SK-N-SH (cell line): ENCODE measurements around the gene SIPA1. TPM values are rescaled to one million over a fixed set of nuclear protein-coding genes. Genes with fewer than 3 reads are reported as not detected.

Experiments used
- CTCF ChIA-PET: fragments of 300-600, 350-600 bp; formaldehyde crosslinking; extraction: SDS; loops from one replicate; lab custom pipeline; 2021; lab: Yijun Ruan, JAX
- POLR2A ChIA-PET: fragments of 350-600 bp; sonication (Branson Sonifier 250); formaldehyde crosslinking; extraction: SDS; loops from one replicate; lab custom pipeline; 2020; ENCODE audit warnings: antibody characterized with exemption, inconsistent platforms; lab: Yijun Ruan, JAX
- DNase-seq: peaks from one replicate; pipeline ENCODE4 v3.0.0; 2012
- H2AFZ ChIP-seq: fragments of 200-600 bp; sonication (generic); 2 replicates; pipeline ENCODE4 v1.8.1; 2016; ENCODE audit warnings: antibody characterized with exemption, mild to moderate bottlenecking, low read depth
- H3F3A ChIP-seq: fragments of 200-600 bp; sonication (generic); replicated peaks from 2 replicates; pipeline ENCODE3; 2016; ENCODE audit warnings: antibody characterized with exemption, mild to moderate bottlenecking; ENCODE audit not compliant: insufficient read depth
- H3K27ac ChIP-seq, 2 experiments: fragments of 200-500 bp in 1 of 2; fragments of 200-600 bp in 1 of 2; sonication (Bioruptor generic) in 1 of 2; sonication (generic), shearing (Covaris generic) in 1 of 2; 2 replicates each; pipeline versions ENCODE4 v1.5.1 to v1.6.1; 2014 to 2016; ENCODE audit warnings: low read depth in 2 of 2, inconsistent platforms in 1 of 2, low read length in 1 of 2, mild to moderate bottlenecking in 1 of 2, mixed read lengths in 1 of 2
- H3K27me3 ChIP-seq: fragments of 200-600 bp; sonication (generic), shearing (Covaris generic); 2 replicates; pipeline ENCODE4 v1.6.1; 2016; ENCODE audit warnings: mixed run types; ENCODE audit not compliant: insufficient read depth
- H3K36me3 ChIP-seq, 2 experiments: fragments of 200-500 bp in 1 of 2; fragments of 200-600 bp in 1 of 2; sonication (Bioruptor generic) in 1 of 2; sonication (generic) in 1 of 2; replicated peaks in 1 of 2; 2 replicates each; pipeline versions ENCODE3 to v1.5.1; 2014 to 2016; ENCODE audit warnings: low read length in 1 of 2, mild to moderate bottlenecking in 1 of 2; ENCODE audit not compliant: insufficient read depth in 2 of 2, control insufficient read depth in 1 of 2
- H3K4me1 ChIP-seq, 2 experiments: fragments of 200-500 bp in 1 of 2; fragments of 200-600 bp in 1 of 2; sonication (Bioruptor generic) in 1 of 2; sonication (generic), shearing (Covaris generic) in 1 of 2; 2 replicates each; pipeline versions ENCODE4 v1.5.1 to v1.6.1; 2014 to 2016; ENCODE audit warnings: low read depth in 1 of 2, low read length in 1 of 2, mixed run types in 1 of 2; ENCODE audit not compliant: insufficient read depth in 2 of 2, control insufficient read depth in 1 of 2
- H3K4me2 ChIP-seq: fragments of 200-600 bp; sonication (generic), shearing (Covaris generic); 2 replicates; pipeline ENCODE4 v1.6.1; 2017; ENCODE audit warnings: mixed run types
- H3K4me3 ChIP-seq, 2 experiments: fragments of 200-500 bp in 1 of 2; fragments of 200-600 bp in 1 of 2; sonication (Bioruptor generic) in 1 of 2; sonication (generic), shearing (Covaris generic) in 1 of 2; 2 replicates each; pipeline versions ENCODE4 v1.5.1 to v1.8.1; 2014 to 2016; ENCODE audit warnings: low read depth in 2 of 2, inconsistent platforms in 1 of 2, low read length in 1 of 2, mild to moderate bottlenecking in 1 of 2, mixed read lengths in 1 of 2, moderate library complexity in 1 of 2
- H3K79me2 ChIP-seq: fragments of 200-600 bp; sonication (generic); 2 replicates; pipeline ENCODE4 v1.8.1; 2017; ENCODE audit warnings: mild to moderate bottlenecking; ENCODE audit not compliant: insufficient read depth
- H3K9ac ChIP-seq: fragments of 200-600 bp; sonication (generic); 2 replicates; pipeline ENCODE4 v1.6.1; 2017; ENCODE audit warnings: mixed run types
- H3K9me2 ChIP-seq: fragments of 200-600 bp; sonication (generic); 2 replicates; pipeline ENCODE4 v1.6.1; 2017; ENCODE audit warnings: mixed run types
- H3K9me3 ChIP-seq: fragments of 200-600 bp; sonication (generic); 2 replicates; pipeline ENCODE4 v1.6.1; 2017; ENCODE audit warnings: mixed run types, mild to moderate bottlenecking, moderate library complexity
- H4K20me1 ChIP-seq: fragments of 200-600 bp; sonication (generic); 2 replicates; pipeline ENCODE4 v1.6.1; 2017; ENCODE audit warnings: mild to moderate bottlenecking, mixed run types; ENCODE audit not compliant: insufficient read depth
- CHD2 ChIP-seq: fragments of 150-350 bp; IDR thresholded peaks from 2 replicates; pipeline ENCODE4 v1.6.1; 2018; ENCODE audit warnings: low read length; ENCODE audit not compliant: partially characterized antibody
- EZH2phosphoT487 ChIP-seq: fragments of 200-600 bp; sonication (generic); IDR thresholded peaks from 2 replicates; pipeline ENCODE4 v1.6.1; 2017; ENCODE audit warnings: low read depth, mixed run types, mild to moderate bottlenecking, antibody characterized with exemption, moderate library complexity, borderline replicate concordance
- FOSL2 ChIP-seq: IDR thresholded peaks from 2 replicates; pipeline ENCODE4 v1.4.0; 2012; ENCODE audit warnings: low read depth, mild to moderate bottlenecking, moderate library complexity, borderline replicate concordance
- GABPA ChIP-seq: IDR thresholded peaks from 2 replicates; pipeline ENCODE4 v1.4.0; 2012; ENCODE audit warnings: low read depth, mild to moderate bottlenecking
- GATA2 ChIP-seq: sonication (generic); formaldehyde crosslinking; IDR thresholded peaks from 2 replicates; pipeline ENCODE4 v1.5.0; 2020; ENCODE audit warnings: mild to moderate bottlenecking, missing genetic modification reagents
- MEF2A ChIP-seq: IDR thresholded peaks from 2 replicates; pipeline ENCODE4 v1.4.0; 2012; ENCODE audit warnings: low read depth, borderline replicate concordance
- MXI1 ChIP-seq: IDR thresholded peaks from 2 replicates; pipeline ENCODE4 v1.6.1; 2012; ENCODE audit warnings: mild to moderate bottlenecking, low read depth, low read length, improper control_type of control experiment
- NFIC ChIP-seq: IDR thresholded peaks from 2 replicates; pipeline ENCODE4 v1.4.0; 2012; ENCODE audit warnings: borderline replicate concordance
- NRF1 ChIP-seq: IDR thresholded peaks from 2 replicates; pipeline ENCODE4 v1.6.1; 2012; ENCODE audit warnings: low read depth, mild to moderate bottlenecking, low read length
- POLR2AphosphoS5 ChIP-seq: IDR thresholded peaks from 2 replicates; pipeline ENCODE4 v1.6.1; 2012; ENCODE audit warnings: low read depth, low read length
- RAD21 ChIP-seq: IDR thresholded peaks from 2 replicates; pipeline ENCODE4 v1.6.1; 2012; ENCODE audit warnings: mild to moderate bottlenecking, low read length
- RXRA ChIP-seq: IDR thresholded peaks from 2 replicates; pipeline ENCODE4 v1.4.0; 2012; ENCODE audit warnings: low read depth, mild to moderate bottlenecking, borderline replicate concordance
- SIN3A ChIP-seq: IDR thresholded peaks from 2 replicates; pipeline ENCODE4 v1.6.1; 2012; ENCODE audit warnings: low read depth, mild to moderate bottlenecking, low read length, moderate library complexity, borderline replicate concordance
- TCF12 ChIP-seq: IDR thresholded peaks from 2 replicates; pipeline ENCODE4 v1.4.0; 2012
- TEAD4 ChIP-seq: IDR thresholded peaks from 2 replicates; pipeline ENCODE4 v1.4.0; 2012; ENCODE audit warnings: mild to moderate bottlenecking, borderline replicate concordance; ENCODE audit not compliant: insufficient read depth
- YY1 ChIP-seq: IDR thresholded peaks from 2 replicates; pipeline ENCODE4 v1.4.0; 2012; ENCODE audit warnings: low read depth, mild to moderate bottlenecking
- WGBS: methylation state at CpG from one replicate; pipeline ENCODE4 v1.1.6; 2017; ENCODE audit warnings: low lambda C conversion rate; 5-methylcytosine and 5-hydroxymethylcytosine counted together
- polyA plus RNA-seq, 3 experiments: library from polyadenylated mRNA; depleted of rRNA; stranded (reverse); fragments of >200 nt; gene quantifications; 2 replicates each; pipeline ENCODE4 v1.2.3, GENCODE V29; 2012
- TF ChIP-seq, protein P1 (sequence below): IDR thresholded peaks from 2 replicates; pipeline ENCODE4 v1.4.0; 2012; ENCODE audit warnings: low read depth, borderline replicate concordance
- TF ChIP-seq, protein P2 (sequence below): IDR thresholded peaks from 2 replicates; pipeline ENCODE4 v1.4.0; 2012; ENCODE audit warnings: low read depth, borderline replicate concordance
- TF ChIP-seq, protein P3 (sequence below): fragments of 200-600 bp; sonication (generic); IDR thresholded peaks from 2 replicates; pipeline ENCODE4 v1.6.1; 2017; ENCODE audit warnings: antibody characterized with exemption, mild to moderate bottlenecking, moderate library complexity
- TF ChIP-seq, protein P4 (sequence below): IDR thresholded peaks from 2 replicates; pipeline ENCODE4 v1.4.0; 2012; ENCODE audit warnings: low read depth

The SIPA1 gene
- polyA plus RNA-seq, 1 of the 3 experiments (the other 2 are of a cell fraction), result 18.7 TPM

DNA sequence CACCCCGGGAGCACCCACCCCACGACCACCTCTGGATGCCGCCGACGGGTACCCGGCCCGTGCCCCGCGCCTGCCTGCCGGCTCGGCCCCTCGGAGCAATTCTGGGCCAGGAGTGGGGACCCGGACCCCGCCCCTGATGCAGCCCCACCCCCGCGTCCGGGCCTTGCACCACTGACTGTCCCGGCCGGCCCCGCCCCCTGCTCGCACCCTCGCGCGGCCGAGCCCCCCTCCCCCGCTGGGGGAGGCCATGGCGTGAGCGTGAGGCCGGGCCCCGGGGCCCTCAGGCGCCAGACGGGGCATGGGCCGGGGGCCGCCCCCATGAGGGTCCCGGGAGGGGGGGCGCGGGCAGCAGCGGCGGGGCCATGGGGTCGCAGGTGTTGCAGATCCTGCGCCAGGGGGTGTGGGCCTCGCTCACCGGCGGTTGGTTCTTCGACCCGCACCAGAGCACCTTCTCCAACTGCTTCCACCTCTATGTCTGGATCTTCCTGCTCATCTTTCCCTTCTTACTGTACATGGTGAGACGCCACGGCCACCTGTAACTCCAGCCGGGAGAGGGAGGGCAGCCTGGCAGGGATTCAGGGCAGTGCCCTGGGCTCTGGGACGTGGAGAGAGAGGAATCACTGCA lies 21.8 kb upstream of the SIPA1 start:
- H3K36me3 ChIP-seq, result peaks cover 6 to 44% of the 10 kb centered on the region in 2 experiments
- peak overlapping the region; percentile 68 to 95 for H3K4me3 ChIP-seq
- peaks cover 23% of the 10 kb centered on the region for H4K20me1 ChIP-seq
- peaks cover 20 to 36% of the 10 kb centered on the region in 2 experiments; a peak in 3 of 4 replicates for H3K4me1 ChIP-seq
- peak overlapping the region; percentile 83 to 93; a peak in 3 of 4 replicates for H3K27ac ChIP-seq
- POLR2A ChIA-PET, result interaction anchor here (0.9 to 1.5 kb wide), 6 partner anchors 9 to 274 kb away, joined by 3 to 5 read pairs (median 4); partner anchors contain the start of genes CCDC85B, CFL1 and MALAT1
- H3K9ac ChIP-seq, result peak overlapping the region; percentile 86
- TF ChIP-seq YY1, result no peak
- no peak for TF ChIP-seq GATA2 (CRISPR knock-in tag)
- no peak for TF ChIP-seq NRF1
- no peak for TF ChIP-seq MXI1
- TF ChIP-seq, protein P1, sequence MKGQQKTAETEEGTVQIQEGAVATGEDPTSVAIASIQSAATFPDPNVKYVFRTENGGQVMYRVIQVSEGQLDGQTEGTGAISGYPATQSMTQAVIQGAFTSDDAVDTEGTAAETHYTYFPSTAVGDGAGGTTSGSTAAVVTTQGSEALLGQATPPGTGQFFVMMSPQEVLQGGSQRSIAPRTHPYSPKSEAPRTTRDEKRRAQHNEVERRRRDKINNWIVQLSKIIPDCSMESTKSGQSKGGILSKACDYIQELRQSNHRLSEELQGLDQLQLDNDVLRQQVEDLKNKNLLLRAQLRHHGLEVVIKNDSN, result no peak
- no peak for TF ChIP-seq RXRA
- no peak for TF ChIP-seq RAD21
- TF ChIP-seq TCF12, result no peak
- no peak overlapping the region for H2AFZ ChIP-seq
- peak; percentile 89 for DNase-seq
- WGBS, result 0% methylated on average over 10 of the region's 50 CpGs
- H3K27me3 ChIP-seq, result no peaks in the 10 kb centered on the region
- peak overlapping the region; percentile 85 for H3K4me2 ChIP-seq
- H3F3A ChIP-seq, result peaks cover 4% of the 10 kb centered on the region
- peaks cover 93% of the 10 kb centered on the region for H3K79me2 ChIP-seq
- no peaks in the 10 kb centered on the region for H3K9me2 ChIP-seq
- CTCF ChIA-PET, result interaction anchor here (2.5 to 4.9 kb wide), 2 partner anchors 11 to 21 kb away, joined by 18 read pairs; partner anchors contain the start of gene SIPA1
- H3K9me3 ChIP-seq, result no peaks in the 10 kb centered on the region

DNA sequence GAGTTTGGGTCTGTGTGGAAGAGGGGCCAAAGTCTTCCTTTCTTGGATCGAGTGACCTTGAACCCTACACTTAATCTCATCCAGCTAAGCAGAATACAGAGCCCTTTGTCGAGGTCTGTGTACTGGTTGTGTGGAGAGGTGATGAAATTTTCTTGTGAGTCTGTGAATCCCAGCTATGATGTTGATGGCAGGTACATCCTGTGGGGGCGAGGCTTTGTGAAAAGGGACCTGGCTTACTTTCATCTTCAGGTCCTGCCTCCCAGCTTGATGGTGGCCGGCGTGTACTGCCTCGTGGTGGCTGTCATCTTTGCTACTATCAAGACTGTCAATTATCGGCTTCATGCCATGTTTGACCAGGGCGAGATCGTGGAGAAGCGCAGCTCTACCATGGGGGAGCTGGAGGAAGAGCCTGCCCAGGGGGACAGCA lies 21.3 kb upstream of the SIPA1 start:
- 38% methylated on average over 4 of the region's 10 CpGs for WGBS
- peaks cover 15 to 32% of the 10 kb centered on the region in 2 experiments; a peak in 3 of 4 replicates for H3K4me1 ChIP-seq
- TF ChIP-seq RAD21 (no peak), RXRA (no peak), NFIC (no peak), MEF2A (no peak), FOSL2 (no peak), SIN3A (no peak), TEAD4 (no peak), YY1 (no peak), POLR2AphosphoS5 (no peak), CHD2 (no peak), GABPA (no peak), TCF12 (no peak), MXI1 (no peak), EZH2phosphoT487 (no peak)
- TF ChIP-seq, protein P2, sequence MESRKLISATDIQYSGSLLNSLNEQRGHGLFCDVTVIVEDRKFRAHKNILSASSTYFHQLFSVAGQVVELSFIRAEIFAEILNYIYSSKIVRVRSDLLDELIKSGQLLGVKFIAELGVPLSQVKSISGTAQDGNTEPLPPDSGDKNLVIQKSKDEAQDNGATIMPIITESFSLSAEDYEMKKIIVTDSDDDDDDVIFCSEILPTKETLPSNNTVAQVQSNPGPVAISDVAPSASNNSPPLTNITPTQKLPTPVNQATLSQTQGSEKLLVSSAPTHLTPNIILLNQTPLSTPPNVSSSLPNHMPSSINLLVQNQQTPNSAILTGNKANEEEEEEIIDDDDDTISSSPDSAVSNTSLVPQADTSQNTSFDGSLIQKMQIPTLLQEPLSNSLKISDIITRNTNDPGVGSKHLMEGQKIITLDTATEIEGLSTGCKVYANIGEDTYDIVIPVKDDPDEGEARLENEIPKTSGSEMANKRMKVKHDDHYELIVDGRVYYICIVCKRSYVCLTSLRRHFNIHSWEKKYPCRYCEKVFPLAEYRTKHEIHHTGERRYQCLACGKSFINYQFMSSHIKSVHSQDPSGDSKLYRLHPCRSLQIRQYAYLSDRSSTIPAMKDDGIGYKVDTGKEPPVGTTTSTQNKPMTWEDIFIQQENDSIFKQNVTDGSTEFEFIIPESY, result no peak
- TF ChIP-seq, protein P3, sequence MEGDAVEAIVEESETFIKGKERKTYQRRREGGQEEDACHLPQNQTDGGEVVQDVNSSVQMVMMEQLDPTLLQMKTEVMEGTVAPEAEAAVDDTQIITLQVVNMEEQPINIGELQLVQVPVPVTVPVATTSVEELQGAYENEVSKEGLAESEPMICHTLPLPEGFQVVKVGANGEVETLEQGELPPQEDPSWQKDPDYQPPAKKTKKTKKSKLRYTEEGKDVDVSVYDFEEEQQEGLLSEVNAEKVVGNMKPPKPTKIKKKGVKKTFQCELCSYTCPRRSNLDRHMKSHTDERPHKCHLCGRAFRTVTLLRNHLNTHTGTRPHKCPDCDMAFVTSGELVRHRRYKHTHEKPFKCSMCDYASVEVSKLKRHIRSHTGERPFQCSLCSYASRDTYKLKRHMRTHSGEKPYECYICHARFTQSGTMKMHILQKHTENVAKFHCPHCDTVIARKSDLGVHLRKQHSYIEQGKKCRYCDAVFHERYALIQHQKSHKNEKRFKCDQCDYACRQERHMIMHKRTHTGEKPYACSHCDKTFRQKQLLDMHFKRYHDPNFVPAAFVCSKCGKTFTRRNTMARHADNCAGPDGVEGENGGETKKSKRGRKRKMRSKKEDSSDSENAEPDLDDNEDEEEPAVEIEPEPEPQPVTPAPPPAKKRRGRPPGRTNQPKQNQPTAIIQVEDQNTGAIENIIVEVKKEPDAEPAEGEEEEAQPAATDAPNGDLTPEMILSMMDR, result no peak
- TF ChIP-seq, protein P1, result no peak
- TF ChIP-seq, protein P4, sequence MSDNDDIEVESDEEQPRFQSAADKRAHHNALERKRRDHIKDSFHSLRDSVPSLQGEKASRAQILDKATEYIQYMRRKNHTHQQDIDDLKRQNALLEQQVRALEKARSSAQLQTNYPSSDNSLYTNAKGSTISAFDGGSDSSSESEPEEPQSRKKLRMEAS, result no peak
- H3K27me3 ChIP-seq, result no peaks in the 10 kb centered on the region
- peak overlapping the region; percentile 85 for H3K4me2 ChIP-seq
- H2AFZ ChIP-seq, result no peak overlapping the region
- H3K79me2 ChIP-seq, result peaks cover 88% of the 10 kb centered on the region
- H3K9ac ChIP-seq, result peak overlapping the region; percentile 86
- no peak for DNase-seq
- peak overlapping the region; percentile 68 to 95 for H3K4me3 ChIP-seq
- H3K9me3 ChIP-seq, result no peaks in the 10 kb centered on the region
- H3K36me3 ChIP-seq, result peaks cover 10 to 50% of the 10 kb centered on the region in 2 experiments
- ChIA-PET POLR2A (interaction anchor here (0.8 to 1.1 kb wide), 2 partner anchors 36 to 37 kb away, joined by 3 read pairs; no protein-coding TSS in a partner anchor), CTCF (interaction anchor here (2.5 to 4.9 kb wide), 2 partner anchors 10 to 20 kb away, joined by 18 read pairs; partner anchors contain the start of gene SIPA1)
- H3K27ac ChIP-seq, result peak overlapping the region; percentile 83 to 93; a peak in 3 of 4 replicates
- H4K20me1 ChIP-seq, result peaks cover 23% of the 10 kb centered on the region
- peaks cover 4% of the 10 kb centered on the region for H3F3A ChIP-seq
- no peaks in the 10 kb centered on the region for H3K9me2 ChIP-seq
